ENCODE data around the gene PAWR. TPM values are rescaled to one million over a fixed set of nuclear protein-coding genes. Genes with fewer than 3 reads are reported as not detected.

Gene PAWR
- 29.3 TPM for total RNA-seq

GRCh38 chr12:79690638-79691510, at the start of gene PAWR:
PAWR (minus strand) TSS chr12:79690964; CDS start chr12:79690244, 720 bp downstream.

Other genes starting within 250 kb of the PAWR start
- 156 TPM for gene PPP1R12A, start 244.1 kb upstream of the PAWR start, total RNA-seq

Data from diencephalon (tissue), 1 donor.